OCI-LY3 (cell line): ENCODE data around the gene ANKRD22.

Experiments
- H2AFZ ChIP-seq: fragments of 200-600, 300-600 bp; shearing (Covaris generic); 2 replicates; pipeline ENCODE4 v1.6.0; 2014; ENCODE audit warnings: antibody characterized with exemption, low read depth, low read length
- H3K27ac ChIP-seq: fragments of 200-600, 300-600 bp; sonication (generic); 2 replicates; pipeline ENCODE4 v1.5.1; 2014; ENCODE audit warnings: mild to moderate bottlenecking, low read length, moderate library complexity, mixed read lengths
- H3K27me3 ChIP-seq: fragments of 200-600, 300-600 bp; sonication (generic); 2 replicates; pipeline ENCODE4 v1.6.1; 2014; ENCODE audit warnings: low read depth, low read length, mixed read lengths
- H3K36me3 ChIP-seq: fragments of 200-600, 300-600 bp; sonication (generic); replicated peaks from 2 replicates; pipeline ENCODE3; 2014; ENCODE audit warnings: low read depth, low read length, mixed read lengths
- H3K4me1 ChIP-seq: fragments of 300-600, 200-600 bp; sonication (generic); 2 replicates; pipeline ENCODE4 v1.6.1; 2014; ENCODE audit warnings: low read length, mixed read lengths
- H3K4me2 ChIP-seq: fragments of 200-600, 300-600 bp; sonication (generic); 2 replicates; pipeline ENCODE4 v1.6.1; 2014; ENCODE audit warnings: low read length, mixed read lengths
- H3K4me3 ChIP-seq: fragments of 300-600, 200-600 bp; sonication (generic); 2 replicates; pipeline ENCODE4 v1.5.1; 2014; ENCODE audit warnings: antibody characterized with exemption, mild to moderate bottlenecking, low read length, moderate library complexity
- H3K79me2 ChIP-seq: fragments of 300-600, 200-600 bp; shearing (Covaris generic); 2 replicates; pipeline ENCODE4 v1.6.1; 2014; ENCODE audit warnings: mild to moderate bottlenecking, low read length, mixed read lengths
- H3K9ac ChIP-seq: fragments of 300-600, 200-600 bp; shearing (Covaris generic); 2 replicates; pipeline ENCODE4 v1.6.0; 2014; ENCODE audit warnings: mild to moderate bottlenecking, low read length, moderate library complexity
- H3K9me3 ChIP-seq: fragments of 200-600, 300-600 bp; shearing (Covaris generic); 2 replicates; pipeline ENCODE4 v1.6.1; 2014; ENCODE audit warnings: low read length, mixed read lengths; ENCODE audit not compliant: insufficient read depth
- H4K20me1 ChIP-seq: fragments of 200-600, 300-600 bp; sonication (generic); 2 replicates; pipeline ENCODE4 v1.6.1; 2016; ENCODE audit warnings: low read length, mixed read lengths; ENCODE audit not compliant: insufficient read depth
- EZH2phosphoT487 ChIP-seq: fragments of 200-600 bp; shearing (Covaris generic); IDR thresholded peaks from 2 replicates; pipeline ENCODE4 v1.6.1; 2018; ENCODE audit warnings: antibody characterized with exemption, mixed run types, low read depth
- TF ChIP-seq, protein P1 (sequence below): fragments of 200-600, 300-600 bp; sonication (generic); IDR thresholded peaks from 2 replicates; pipeline ENCODE4 v1.5.1; 2014; ENCODE audit warnings: antibody characterized with exemption, low read length, low read depth

Gene ANKRD22

DNA sequence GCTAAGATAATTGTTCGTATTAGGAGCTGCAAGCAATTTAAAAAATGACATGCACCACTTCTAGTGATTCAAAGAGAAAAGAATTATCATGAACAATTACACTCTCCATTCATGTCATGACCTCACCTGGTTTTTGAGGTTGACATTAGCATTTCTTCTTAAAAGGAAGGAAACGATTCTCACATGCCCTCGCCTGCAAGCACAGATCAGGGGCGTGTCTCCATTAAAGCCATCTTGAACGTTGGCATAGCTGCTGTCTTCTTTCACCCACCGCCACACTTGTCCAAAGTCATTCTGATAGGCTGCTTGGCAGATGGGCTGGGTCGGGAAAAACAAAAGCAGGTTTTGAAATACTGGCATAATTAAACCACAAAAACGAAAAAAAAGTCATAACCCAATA is 19.9 kb downstream of the ANKRD22 start:
- H3K27ac ChIP-seq: no peak overlapping the region
- no peaks in the 10 kb centered on the region for H3K27me3 ChIP-seq
- no peak overlapping the region for H3K9ac ChIP-seq
- no peaks in the 10 kb centered on the region for H3K9me3 ChIP-seq
- TF ChIP-seq EZH2phosphoT487: no peak
- TF ChIP-seq, protein P1, sequence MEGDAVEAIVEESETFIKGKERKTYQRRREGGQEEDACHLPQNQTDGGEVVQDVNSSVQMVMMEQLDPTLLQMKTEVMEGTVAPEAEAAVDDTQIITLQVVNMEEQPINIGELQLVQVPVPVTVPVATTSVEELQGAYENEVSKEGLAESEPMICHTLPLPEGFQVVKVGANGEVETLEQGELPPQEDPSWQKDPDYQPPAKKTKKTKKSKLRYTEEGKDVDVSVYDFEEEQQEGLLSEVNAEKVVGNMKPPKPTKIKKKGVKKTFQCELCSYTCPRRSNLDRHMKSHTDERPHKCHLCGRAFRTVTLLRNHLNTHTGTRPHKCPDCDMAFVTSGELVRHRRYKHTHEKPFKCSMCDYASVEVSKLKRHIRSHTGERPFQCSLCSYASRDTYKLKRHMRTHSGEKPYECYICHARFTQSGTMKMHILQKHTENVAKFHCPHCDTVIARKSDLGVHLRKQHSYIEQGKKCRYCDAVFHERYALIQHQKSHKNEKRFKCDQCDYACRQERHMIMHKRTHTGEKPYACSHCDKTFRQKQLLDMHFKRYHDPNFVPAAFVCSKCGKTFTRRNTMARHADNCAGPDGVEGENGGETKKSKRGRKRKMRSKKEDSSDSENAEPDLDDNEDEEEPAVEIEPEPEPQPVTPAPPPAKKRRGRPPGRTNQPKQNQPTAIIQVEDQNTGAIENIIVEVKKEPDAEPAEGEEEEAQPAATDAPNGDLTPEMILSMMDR: no peak
- H4K20me1 ChIP-seq: no peaks in the 10 kb centered on the region
- no peaks in the 10 kb centered on the region for H3K79me2 ChIP-seq
- H3K4me3 ChIP-seq: peak overlapping the region; percentile 53
- H2AFZ ChIP-seq: no peak overlapping the region
- no peaks in the 10 kb centered on the region for H3K36me3 ChIP-seq
- peaks cover 27% of the 10 kb centered on the region for H3K4me1 ChIP-seq
- peak overlapping the region; percentile 91 for H3K4me2 ChIP-seq

DNA sequence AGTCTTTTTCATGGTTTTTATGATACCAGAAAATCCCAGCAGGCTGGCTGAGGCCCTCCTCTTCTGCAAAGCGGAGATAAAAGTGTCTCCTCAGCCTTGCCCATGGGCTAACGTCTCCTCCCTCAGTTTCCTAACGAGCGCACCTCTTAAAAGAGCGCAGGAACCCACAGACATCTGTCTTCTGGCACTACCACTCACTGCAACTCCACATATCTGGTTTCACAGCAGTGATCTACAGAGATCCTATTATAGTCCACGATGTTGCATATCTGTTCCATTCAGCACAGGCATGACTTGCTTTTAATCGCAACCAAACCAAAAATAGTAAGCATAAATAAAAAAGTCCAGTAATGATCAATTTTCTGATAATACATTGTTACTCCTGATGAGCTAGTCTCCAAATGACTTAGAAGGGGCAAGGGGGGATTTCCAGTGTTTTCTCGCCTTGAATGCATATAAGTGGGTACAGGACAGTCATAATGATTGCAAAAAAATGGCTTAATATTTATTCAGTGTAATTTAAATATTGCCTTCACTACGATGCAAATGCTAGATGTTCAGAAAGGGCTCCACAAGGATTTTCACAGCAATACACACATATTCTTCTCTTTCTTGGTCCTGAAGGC is 20.9 kb downstream of the ANKRD22 start:
- Histone ChIP-seq H2AFZ (peak overlapping the region; percentile 31; the same call in 1 of the 2 replicates), H3K27me3 (no peaks in the 10 kb centered on the region), H3K9ac (no peak overlapping the region), H3K36me3 (no peaks in the 10 kb centered on the region), H3K4me2 (peak overlapping the region; percentile 91), H3K4me1 (peaks cover 17% of the 10 kb centered on the region), H3K27ac (no peak overlapping the region), H3K4me3 (peak overlapping the region; percentile 53), H3K79me2 (no peaks in the 10 kb centered on the region), H4K20me1 (no peaks in the 10 kb centered on the region), H3K9me3 (no peaks in the 10 kb centered on the region)
- TF ChIP-seq EZH2phosphoT487: no peak
- TF ChIP-seq, protein P1: no peak

DNA sequence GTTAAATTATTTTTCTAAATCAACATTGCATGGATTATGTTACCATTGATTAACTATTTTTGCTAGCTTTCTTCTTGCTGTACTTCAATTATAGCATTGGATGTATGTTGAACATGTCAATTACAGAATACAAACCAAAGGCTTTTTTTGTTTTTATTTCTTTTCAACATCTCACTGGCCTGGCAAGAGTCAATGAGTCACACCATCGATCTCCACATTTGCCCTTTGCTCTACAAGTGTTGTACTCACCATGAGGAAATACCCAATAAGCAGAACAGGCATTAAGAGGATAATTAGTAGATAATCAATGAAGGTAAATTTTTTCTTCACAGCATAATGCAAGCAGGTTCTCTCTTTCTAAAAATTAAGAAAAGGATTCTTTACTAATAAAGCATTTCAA is 23.3 kb downstream of the ANKRD22 start:
- Histone ChIP-seq H3K4me1 (peaks cover 17% of the 10 kb centered on the region), H3K4me2 (no peak overlapping the region), H3K36me3 (no peaks in the 10 kb centered on the region), H3K27me3 (no peaks in the 10 kb centered on the region), H3K27ac (no peak overlapping the region), H3K79me2 (no peaks in the 10 kb centered on the region), H3K9me3 (no peaks in the 10 kb centered on the region), H2AFZ (no peak overlapping the region), H4K20me1 (no peaks in the 10 kb centered on the region), H3K9ac (no peak overlapping the region), H3K4me3 (no peak overlapping the region)
- TF ChIP-seq, protein P1: no peak
- no peak for TF ChIP-seq EZH2phosphoT487

DNA sequence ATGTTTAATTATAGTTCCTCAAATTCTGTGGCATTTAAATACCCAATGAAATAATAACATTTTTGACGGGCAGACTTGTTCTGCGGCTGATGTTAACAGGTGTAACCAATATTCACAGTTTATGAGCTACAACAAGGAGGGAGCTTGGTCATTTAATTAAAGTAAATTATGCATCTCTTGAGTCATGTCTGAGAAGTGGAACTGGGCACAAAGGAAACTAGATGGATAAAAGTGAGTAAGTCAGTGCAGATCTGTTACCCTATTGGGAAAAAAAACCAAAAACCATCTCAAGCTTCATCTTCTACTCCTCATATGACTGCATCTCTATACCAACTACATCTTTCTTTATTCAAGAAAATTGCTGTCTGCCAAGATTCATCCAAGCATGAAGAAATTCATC is 24.0 kb downstream of the ANKRD22 start:
- no peaks in the 10 kb centered on the region for H3K9me3 ChIP-seq
- no peak overlapping the region for H2AFZ ChIP-seq
- H3K4me3 ChIP-seq: no peak overlapping the region
- no peaks in the 10 kb centered on the region for H3K79me2 ChIP-seq
- H3K4me1 ChIP-seq: peaks cover 17% of the 10 kb centered on the region
- no peak overlapping the region for H3K9ac ChIP-seq
- TF ChIP-seq, protein P1: no peak
- no peak for TF ChIP-seq EZH2phosphoT487
- H3K27ac ChIP-seq: no peak overlapping the region
- H3K27me3 ChIP-seq: no peaks in the 10 kb centered on the region
- H3K36me3 ChIP-seq: no peaks in the 10 kb centered on the region
- H4K20me1 ChIP-seq: no peaks in the 10 kb centered on the region
- H3K4me2 ChIP-seq: no peak overlapping the region
